GM21737 (cell line): ENCODE results near the gene MAML2.

Experiments used
- ATAC-seq: cut with Tn5 transposase; IDR thresholded peaks from one replicate; pipeline ENCODE4 v1.9.1; 2021; ENCODE audit warnings: mild to moderate bottlenecking, moderate library complexity; ENCODE audit not compliant: unreplicated experiment

Gene MAML2

GRCh38 chr11:96052921-96053651, 289.9 kb downstream of the MAML2 start:
- peak; percentile 37 for ATAC-seq

- ATAC-seq, result peak; percentile 93
Measured at GRCh38 chr11:96051820-96052219, 291.2 kb downstream of the MAML2 start.

GRCh38 chr11:96050435-96051182, 292.4 kb downstream of the MAML2 start:
- ATAC-seq, result no peak

GRCh38 chr11:96049426-96049825, 293.6 kb downstream of the MAML2 start:
- ATAC-seq, result no peak

- ATAC-seq, result no peak
Measured at GRCh38 chr11:96045622-96046456, 297.2 kb downstream of the MAML2 start.

DNA sequence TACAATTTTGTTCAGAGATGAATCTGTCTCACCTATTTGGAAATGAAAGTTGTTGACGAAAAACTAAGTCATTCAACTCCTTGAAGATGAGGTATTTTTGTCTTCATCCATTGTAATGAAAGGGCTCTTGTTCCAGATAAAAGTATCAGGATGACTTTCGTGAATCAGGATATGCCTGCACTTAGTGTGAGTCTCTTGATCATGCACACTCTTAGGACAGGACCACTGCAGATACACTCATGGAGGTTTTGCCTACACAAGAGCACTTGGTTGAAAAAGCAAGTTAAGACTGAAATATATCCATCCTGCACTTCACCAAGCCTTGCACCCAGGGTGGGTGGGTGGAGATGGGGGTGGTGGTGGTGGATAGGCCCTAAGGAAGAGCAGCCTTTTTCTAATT, 298.2 kb downstream of the MAML2 start:
- ATAC-seq, result no peak

- no peak for ATAC-seq
Measured at GRCh38 chr11:96044311-96044710, 298.7 kb downstream of the MAML2 start.

DNA sequence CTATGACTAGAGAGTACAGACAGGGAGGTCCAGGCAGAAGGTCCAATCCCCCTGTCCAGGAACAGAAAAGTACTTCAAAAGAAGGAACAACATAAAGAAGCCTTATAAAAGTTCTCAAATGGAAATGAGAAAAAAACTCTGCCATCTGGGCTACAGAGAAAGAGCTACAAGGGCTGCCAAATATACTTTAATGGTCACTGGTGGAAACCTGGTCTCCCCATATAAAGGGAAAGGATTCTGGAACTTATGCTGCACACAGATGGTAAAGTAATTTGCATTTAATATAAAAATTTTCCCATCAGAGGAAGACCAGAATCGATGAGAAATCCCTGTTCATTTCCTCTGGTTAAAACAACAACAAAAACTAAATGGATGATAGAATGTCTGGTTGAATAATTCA, 299.7 kb downstream of the MAML2 start:
- ATAC-seq, result no peak

DNA sequence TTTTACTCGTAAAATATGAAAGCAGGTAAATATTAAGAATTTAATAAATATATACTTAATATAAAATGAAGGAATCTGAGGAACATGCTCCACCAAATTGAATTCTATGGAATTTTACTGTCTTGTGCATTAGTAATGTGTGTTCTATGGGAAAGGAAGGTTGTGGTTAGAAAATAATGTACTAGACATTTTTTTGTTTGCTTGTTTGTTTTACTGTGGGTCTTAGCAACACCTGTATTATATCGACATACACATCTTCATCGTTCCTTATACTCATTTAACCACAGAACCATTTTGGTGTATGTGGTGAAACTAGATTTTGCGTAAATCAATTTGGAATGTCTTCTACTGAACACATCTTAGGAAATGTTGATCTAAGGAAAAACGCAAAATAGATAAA, 304.9 kb downstream of the MAML2 start:
- ATAC-seq, result no peak

DNA sequence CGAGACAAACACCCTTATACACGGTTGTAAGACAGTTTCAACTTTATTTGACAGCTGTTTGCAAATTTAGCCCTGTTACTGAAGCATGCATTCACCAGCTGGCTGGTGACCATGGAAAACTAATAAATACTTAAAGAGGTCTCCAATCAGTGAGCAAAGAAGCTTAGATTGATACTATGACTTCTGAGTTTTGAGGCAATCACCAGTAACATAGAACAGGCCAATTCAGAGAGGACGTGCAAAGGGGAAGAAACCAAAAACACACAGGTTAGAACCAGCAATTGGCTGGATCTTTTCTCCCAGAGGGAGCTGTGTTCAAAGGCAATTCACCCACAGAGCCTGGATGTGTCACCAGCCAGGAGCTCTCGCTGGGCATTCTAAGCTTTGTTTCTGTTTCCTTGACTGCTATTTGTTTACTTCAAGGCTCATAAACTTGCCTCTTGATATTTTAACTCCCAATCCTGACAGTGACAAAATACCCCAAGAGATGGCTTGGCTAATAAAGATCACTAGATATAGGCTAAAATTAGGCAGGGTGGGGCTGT, 305.5 kb downstream of the MAML2 start:
- ATAC-seq, result no peak

DNA sequence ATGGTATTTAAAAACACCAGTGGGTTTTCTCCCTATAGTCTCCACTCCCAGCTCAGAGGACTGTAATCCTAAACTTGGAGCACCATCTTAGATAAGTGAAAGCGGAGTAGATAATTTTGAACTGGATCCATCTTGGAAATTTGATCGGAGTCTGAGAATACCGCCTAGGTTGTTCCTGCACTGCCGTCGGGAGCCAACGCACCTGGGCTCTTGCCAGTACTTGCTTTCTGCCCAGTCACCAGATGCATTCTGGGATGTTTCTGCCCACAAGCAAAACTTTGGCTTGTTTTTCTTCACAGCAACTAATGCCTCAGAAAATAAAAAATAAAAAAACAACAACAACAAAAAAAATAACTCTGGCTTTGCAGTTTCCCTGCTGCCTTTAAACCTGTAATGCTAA, 306.1 kb downstream of the MAML2 start:
- ATAC-seq, result no peak

- ATAC-seq, result no peak
Measured at GRCh38 chr11:96035740-96036078, 307.3 kb downstream of the MAML2 start.

GRCh38 chr11:96035031-96035739, 307.8 kb downstream of the MAML2 start:
- no peak for ATAC-seq

DNA sequence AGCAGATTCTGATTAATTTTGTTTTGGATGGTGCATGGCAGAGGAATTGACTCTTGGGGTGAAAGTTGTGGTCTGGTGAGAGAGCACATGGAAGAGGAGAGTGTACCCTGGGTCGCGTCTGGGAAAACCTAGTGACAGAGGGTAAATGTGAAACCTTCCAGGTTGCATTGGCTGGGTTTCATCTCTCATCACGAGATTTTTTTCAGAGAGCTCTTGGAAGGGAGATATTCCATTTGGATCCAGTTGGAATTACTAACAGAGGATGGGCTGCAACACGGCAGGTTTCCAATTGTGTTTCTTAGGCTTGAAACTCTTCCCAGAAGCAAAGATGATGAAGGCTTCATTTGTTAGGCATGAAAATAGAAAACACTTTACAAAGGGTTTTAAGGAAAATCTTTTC, 309.4 kb downstream of the MAML2 start:
- ATAC-seq, result no peak

- ATAC-seq, result no peak
Measured at GRCh38 chr11:96033095-96033494, 309.9 kb downstream of the MAML2 start.

GRCh38 chr11:96028746-96029145, 314.2 kb downstream of the MAML2 start:
- no peak for ATAC-seq

DNA sequence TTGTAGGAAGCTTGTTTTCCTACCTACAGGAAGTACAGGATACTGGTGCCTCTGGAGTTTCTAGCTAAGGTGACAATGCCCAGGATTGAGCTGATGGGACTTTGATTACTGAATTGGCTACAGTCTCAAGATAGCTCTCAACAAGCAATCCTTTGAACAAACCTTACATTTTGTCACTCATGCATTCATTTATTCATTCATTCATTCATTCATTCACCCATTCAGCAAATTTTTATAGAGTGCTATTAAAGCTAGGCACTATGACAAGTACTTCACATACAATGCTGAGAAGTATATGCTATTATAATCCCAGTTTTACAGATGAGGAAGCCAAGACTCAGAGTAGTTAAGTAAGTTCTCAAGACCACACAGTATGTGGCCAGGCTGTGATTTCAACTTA, 316.0 kb downstream of the MAML2 start:
- ATAC-seq, result no peak

- ATAC-seq, result no peak
Measured at GRCh38 chr11:96026310-96026709, 316.7 kb downstream of the MAML2 start.

DNA sequence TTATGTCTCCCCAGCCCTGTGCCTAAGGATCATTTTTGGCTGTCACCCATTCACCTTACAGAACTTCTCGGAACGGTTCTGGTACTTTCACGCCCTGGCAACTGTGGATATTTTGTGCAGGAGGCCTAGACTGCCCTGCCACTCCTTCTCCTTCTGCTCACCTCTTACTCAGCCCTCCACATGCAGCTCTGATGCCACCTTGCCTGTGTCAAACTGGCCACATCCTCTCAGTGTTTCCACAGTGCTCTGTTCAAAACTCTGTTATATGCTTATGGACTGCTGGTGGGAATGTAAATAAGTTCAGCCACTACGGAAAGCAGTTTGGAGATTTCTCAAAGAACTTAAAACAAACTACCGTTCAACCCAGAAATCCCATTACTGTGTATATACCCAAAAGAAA, 318.3 kb downstream of the MAML2 start:
- no peak for ATAC-seq

GRCh38 chr11:96023275-96023674, 319.7 kb downstream of the MAML2 start:
- ATAC-seq, result no peak
